HK-2 (cell line): ENCODE measurements around the gene GNPTAB.

Experiments used
- DNase-seq: peaks from one replicate; pipeline ENCODE4 v3.0.0-alpha.2; 2018; ENCODE audit not compliant: unreplicated experiment

The GNPTAB gene

DNA sequence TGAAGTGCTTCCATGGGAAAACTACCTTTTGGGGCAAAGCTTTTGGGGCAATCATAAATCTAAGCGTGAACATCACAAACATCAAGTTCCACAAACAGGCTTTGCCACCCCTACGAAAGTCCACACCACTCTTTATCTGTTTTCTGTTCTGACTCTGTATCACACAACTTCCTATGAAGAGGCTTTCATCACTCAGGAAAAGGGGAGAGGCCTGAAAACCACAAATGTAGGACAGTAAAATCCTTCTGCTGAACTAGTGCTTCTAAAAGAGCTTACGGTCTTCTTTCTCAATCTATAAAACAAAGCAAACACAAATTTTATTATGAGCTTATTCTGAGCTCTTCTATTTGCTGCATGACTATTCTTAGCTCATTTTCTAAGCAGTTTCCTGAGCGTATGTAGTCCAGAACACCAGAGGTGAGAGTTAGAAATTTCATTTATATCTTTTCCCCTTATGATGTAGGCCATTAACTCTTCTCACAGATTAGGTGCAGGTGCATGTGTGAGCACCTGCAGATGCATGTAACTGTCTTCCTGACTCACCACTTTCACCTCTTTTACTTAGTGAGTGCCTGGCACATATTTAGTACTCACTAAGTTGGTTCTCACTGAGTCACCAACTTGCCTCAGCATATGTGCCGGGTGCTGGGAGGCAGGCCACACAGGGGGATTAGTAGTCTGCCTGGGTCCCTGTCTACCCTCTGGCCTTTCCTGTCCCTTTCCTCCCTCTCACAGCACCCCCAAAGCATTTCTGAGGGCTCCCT, 58.6 kb downstream of the GNPTAB start:
- DNase-seq = no peak

DNA sequence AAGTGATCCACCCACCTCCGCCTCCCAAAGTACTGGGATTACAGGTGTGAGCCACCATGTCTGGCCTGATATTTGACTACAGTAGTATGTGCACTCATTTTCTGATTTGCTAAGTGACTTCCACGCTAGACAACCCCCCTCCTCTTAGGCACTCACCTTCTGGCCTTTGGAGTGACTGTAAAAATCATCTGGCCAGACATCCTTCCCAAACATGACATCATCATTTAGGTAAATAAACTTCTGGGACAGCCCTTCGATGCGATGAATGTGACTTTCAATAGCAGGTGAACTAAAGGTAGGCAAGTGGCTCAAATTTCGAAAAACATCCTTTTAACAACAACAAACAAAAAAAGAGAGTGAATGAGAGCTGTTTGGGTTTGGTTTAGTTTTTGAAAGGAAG, 60.9 kb downstream of the GNPTAB start:
- no peak for DNase-seq

GRCh38 chr12:101768781-101769180, 62.0 kb downstream of the GNPTAB start:
- no peak for DNase-seq

- DNase-seq = no peak
Observed at GRCh38 chr12:101767537-101767936, 63.2 kb downstream of the GNPTAB start.

- no peak for DNase-seq
Observed at GRCh38 chr12:101764051-101764792, 66.5 kb downstream of the GNPTAB start.

GRCh38 chr12:101763246-101763931, 67.4 kb downstream of the GNPTAB start:
- DNase-seq = no peak

- no peak for DNase-seq
Observed at GRCh38 chr12:101761781-101762180, 69.0 kb downstream of the GNPTAB start.

- no peak for DNase-seq
Observed at GRCh38 chr12:101761350-101761749, 69.4 kb downstream of the GNPTAB start.

GRCh38 chr12:101759396-101760047, 71.2 kb downstream of the GNPTAB start:
- DNase-seq = no peak

GRCh38 chr12:101750152-101750551, 80.6 kb downstream of the GNPTAB start:
- no peak for DNase-seq

- DNase-seq = no peak
Observed at GRCh38 chr12:101749657-101750056, 81.1 kb downstream of the GNPTAB start.

DNA sequence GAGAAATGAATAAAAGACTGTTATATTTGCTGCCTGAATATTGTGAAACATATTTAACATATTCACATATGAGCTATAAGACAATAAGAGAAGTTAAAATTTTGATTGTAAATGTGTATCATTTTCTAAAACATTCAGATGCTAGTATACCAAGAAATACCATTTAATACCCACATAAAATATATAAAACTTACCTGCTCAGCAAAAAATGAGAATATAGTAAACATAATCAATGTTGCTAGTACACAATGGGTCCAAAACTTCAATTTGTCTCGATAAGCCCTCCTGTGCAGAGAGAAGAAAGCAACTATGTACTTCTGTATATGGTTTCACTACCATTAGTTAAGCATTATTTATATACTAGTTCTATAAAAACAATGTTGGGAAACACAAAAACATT, 81.9 kb downstream of the GNPTAB start:
- no peak for DNase-seq

DNA sequence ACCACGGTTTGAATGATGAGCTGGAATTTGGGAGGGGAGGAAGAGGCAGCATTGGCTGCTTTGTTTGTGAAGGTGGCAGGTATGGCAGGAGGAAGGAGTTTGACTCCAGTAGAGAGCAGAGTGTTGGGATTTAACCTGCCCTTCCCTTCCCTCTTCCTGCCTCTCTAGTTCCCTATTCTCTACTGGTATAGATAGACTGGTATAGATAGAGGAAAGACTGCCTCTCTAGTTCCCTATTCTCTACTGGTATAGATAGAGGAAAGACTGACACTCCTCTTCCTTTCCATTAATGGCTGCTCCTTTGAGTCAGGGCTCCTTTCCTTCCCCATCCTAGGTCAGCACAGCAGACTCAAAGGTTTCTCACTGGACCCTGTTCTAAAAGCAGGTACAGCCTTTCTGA, 83.1 kb downstream of the GNPTAB start:
- DNase-seq = no peak

GRCh38 chr12:101746661-101747060, 84.1 kb downstream of the GNPTAB start:
- no peak for DNase-seq

DNA sequence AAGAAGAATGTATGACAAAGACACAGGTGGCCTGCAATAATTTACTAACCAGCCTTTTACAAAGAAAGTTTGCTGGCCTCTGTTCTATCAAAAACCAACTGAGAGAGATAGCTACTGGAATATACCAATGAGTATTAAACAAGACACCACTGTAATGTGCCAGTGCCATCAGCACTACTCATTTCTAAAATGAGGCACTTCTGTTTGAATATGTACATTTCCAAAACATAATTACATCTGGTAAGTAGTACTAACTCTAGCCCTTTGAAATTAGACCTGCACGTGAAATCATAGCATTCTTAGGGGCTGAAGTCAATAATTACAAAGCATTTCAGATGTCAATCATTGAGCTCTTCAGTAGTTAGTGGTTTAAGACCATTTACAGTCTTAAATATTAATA, 84.6 kb downstream of the GNPTAB start:
- no peak for DNase-seq

- no peak for DNase-seq
Observed at GRCh38 chr12:101745481-101745880, 85.3 kb downstream of the GNPTAB start.

GRCh38 chr12:101743724-101744472, 86.9 kb downstream of the GNPTAB start:
- DNase-seq = no peak

- DNase-seq = no peak
Observed at GRCh38 chr12:101743242-101743641, 87.5 kb downstream of the GNPTAB start.

DNA sequence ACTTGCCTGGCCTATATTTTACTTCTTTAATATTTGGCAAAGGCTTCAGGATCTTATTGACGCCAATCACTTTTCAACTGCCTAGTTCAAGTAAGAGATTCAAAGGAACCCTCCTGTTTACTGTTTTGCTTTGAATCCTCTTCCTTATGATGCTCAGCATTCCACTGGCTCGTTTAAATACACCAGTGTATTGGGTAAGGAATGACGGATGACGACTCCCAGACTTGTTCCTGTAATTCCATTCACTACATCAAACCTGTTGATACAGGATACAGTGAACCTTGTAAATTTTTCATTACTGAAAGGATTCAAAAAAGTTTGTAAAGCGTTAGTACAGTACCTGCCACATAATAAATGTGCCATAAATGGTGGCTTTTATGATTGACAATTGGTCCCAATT, 89.8 kb downstream of the GNPTAB start:
- DNase-seq = no peak

GRCh38 chr12:101740566-101740965, 90.2 kb downstream of the GNPTAB start:
- no peak for DNase-seq

- no peak for DNase-seq
Observed at GRCh38 chr12:101738920-101739665, 91.7 kb downstream of the GNPTAB start, which contains the start of gene SYCP3. Gene SYCP3, minus strand, starts transcription at chr12:101739462. Its CDS starts 1,527 bp downstream, at chr12:101737935.
